Stimulated activated CD4-positive, alpha-beta T cell treated with anti-CD3 and anti-CD28 coated beads, Interleukin-4, amount 100 ng/mL, for 1 hour (primary cell): Measurements from ENCODE around the gene DAZ1.
"Not testable (repeated sequence)": the region's sequence is repeated elsewhere in the genome, so short reads cannot be mapped to it uniquely, and the experiment has no call there.

Experiments
- DNase-seq: peaks from one replicate; pipeline ENCODE4 v3.0.0-alpha.2; 2020

DAZ1 gene, protein sequence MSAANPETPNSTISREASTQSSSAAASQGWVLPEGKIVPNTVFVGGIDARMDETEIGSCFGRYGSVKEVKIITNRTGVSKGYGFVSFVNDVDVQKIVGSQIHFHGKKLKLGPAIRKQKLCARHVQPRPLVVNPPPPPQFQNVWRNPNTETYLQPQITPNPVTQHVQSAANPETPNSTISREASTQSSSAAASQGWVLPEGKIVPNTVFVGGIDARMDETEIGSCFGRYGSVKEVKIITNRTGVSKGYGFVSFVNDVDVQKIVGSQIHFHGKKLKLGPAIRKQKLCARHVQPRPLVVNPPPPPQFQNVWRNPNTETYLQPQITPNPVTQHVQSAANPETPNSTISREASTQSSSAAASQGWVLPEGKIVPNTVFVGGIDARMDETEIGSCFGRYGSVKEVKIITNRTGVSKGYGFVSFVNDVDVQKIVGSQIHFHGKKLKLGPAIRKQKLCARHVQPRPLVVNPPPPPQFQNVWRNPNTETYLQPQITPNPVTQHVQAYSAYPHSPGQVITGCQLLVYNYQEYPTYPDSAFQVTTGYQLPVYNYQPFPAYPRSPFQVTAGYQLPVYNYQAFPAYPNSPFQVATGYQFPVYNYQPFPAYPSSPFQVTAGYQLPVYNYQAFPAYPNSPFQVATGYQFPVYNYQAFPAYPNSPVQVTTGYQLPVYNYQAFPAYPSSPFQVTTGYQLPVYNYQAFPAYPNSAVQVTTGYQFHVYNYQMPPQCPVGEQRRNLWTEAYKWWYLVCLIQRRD

DNA sequence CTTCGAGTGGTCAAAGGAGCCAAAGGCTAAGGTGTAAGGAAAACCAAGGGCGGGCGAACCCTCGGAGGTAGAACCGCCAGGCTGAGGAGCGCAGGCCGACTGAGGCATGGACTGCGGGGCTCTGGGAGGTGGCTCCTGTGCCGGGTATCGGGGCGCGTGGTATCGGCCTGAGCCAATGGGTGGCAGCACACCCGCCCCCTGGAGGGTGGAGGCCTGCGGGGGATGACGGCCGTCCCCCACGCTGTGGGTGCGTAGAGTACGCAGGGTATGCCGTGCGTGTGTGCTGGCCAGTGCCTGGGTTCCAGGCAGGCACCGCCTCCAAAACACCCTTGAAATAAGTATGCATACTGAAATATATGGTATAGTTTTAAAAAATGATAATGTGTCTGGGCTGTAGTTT lies at the start of gene DAZ1:
TSS of gene DAZ1 (minus strand) at position 101 of the 400 bp plus-strand sequence. CDS start 208 bp downstream, outside the sequence.
- not testable (repeated sequence) for DNase-seq

DNA sequence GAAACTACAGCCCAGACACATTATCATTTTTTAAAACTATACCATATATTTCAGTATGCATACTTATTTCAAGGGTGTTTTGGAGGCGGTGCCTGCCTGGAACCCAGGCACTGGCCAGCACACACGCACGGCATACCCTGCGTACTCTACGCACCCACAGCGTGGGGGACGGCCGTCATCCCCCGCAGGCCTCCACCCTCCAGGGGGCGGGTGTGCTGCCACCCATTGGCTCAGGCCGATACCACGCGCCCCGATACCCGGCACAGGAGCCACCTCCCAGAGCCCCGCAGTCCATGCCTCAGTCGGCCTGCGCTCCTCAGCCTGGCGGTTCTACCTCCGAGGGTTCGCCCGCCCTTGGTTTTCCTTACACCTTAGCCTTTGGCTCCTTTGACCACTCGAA lies 20.4 kb upstream of the DAZ1 start, which contains the start of gene DAZ2:
TSS of gene DAZ2 (plus strand) at position 301 of the 400 bp plus-strand sequence. CDS start 208 bp downstream, outside the sequence.
- DNase-seq: not testable (repeated sequence)

DNA sequence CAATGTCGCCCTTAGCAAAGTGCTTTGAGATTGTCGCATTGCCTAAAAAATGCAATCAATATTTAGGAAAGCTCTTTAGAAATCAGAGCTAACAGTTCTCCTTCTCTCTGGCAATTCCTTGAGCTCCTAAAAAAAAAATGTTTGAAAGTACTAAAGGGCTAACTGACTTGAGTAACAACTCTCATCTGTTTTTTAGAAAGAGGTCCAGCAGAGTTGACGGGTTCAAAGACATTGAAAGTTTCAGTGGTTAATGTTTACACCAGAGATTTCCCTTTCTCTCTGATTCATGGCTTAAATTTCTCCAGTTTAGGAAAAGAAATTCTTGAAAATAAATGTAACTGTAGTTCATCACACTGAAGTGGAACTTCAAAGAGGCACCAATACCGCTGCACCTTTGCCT lies 11.9 kb upstream of the DAZ1 start:
- DNase-seq: not testable (repeated sequence)

DNA sequence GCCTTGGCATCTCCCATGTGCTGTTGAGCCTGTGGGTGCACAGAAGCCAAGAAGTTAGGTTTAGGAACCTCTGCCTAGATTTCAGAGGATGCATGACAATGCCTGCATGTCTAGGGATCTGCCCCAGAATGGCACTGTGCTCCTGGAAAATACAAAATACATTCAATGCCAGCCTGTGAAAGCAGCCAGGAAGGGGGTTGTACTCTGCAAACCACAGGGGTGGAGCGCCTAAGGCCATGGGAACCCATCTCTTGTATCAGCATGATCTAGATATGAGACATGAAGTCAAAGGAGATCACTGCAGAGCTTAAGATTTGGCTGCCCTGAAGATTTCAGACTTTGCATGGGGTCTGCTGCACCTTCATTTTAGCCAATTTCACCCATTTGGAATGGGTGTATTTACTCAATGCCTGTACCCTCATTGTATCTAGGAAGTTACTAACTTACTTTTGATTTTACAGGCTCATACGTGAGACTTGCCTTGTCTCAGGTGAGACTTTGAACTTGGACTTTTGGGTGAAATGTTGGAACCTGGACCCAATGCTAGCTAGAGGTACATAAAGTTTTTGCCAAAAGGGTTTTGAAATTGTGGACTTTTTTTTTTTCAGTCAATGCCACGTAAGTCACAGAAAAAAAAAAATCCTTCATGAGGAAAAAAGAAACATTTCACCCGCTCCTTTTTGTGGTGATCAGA lies 11.1 kb upstream of the DAZ1 start:
- not testable (repeated sequence) for DNase-seq

DNA sequence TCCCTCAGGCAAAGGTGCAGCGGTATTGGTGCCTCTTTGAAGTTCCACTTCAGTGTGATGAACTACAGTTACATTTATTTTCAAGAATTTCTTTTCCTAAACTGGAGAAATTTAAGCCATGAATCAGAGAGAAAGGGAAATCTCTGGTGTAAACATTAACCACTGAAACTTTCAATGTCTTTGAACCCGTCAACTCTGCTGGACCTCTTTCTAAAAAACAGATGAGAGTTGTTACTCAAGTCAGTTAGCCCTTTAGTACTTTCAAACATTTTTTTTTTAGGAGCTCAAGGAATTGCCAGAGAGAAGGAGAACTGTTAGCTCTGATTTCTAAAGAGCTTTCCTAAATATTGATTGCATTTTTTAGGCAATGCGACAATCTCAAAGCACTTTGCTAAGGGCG lies 8.6 kb upstream of the DAZ1 start:
- not testable (repeated sequence) for DNase-seq
